NCI-H2171 (cell line): Measurements from ENCODE around the gene SOX9.
A peak's percentile ranks its signal among the peaks of the same experiment; 100 is the strongest.

Experiments used
- DNase-seq: peaks from one replicate; lab custom pipeline; 2025; lab: John Stamatoyannopoulos, UW

The SOX9 gene

DNA sequence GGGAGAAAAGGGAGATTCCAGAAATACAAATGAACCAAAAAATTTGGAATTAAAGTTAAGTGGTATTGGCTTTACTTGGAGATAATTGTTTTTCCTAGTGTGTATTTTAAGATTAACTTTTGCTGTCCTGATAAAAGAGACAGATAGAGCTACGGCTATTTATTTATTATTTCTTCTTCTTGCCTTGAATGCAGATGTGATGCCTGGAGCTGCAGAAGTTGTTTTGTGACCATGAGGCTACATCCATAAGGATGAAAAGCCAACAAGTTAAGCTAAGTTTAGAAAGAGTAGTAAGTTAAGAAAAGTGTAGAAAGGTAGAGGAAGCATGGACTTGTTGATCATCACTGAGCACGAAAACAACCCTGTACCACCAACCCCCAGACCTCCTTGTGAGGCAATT, 41.7 kb downstream of the SOX9 start:
- no peak for DNase-seq

- no peak for DNase-seq
Measured at GRCh38 chr17:72163474-72163873, 42.7 kb downstream of the SOX9 start.

- DNase-seq, result no peak
Measured at GRCh38 chr17:72164158-72164739, 43.4 kb downstream of the SOX9 start.

DNA sequence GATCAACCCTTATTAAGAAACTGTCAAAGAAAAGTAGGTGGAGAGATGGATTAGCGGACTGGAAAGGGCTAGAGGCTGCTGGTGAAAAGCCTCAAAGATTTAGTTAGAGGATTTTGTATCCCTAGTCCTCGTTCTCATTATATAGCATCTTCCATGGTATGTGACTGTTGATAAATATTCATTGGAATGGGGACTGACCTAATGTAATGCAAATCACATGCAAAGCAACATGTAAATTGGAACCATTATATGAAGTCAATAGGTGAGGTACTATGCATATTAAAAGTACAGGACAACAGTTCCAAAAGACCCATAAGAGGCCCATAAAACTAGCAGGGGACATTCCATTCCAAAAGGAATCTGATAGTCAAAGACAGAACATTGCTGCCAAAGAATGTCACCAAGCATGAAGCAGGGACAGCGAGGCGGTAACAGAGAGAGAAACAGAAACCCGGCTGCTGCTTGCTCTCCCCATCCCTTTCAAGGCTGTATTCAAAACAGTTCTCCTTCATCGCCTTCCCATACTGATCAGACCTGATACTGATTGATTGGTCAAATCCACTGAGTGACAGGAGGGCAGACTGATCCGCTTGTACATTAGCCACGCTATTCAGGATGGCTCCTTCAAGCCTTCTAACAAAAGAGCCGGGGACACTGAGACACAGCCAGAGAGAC, 44.5 kb downstream of the SOX9 start:
- DNase-seq, result no peak

DNA sequence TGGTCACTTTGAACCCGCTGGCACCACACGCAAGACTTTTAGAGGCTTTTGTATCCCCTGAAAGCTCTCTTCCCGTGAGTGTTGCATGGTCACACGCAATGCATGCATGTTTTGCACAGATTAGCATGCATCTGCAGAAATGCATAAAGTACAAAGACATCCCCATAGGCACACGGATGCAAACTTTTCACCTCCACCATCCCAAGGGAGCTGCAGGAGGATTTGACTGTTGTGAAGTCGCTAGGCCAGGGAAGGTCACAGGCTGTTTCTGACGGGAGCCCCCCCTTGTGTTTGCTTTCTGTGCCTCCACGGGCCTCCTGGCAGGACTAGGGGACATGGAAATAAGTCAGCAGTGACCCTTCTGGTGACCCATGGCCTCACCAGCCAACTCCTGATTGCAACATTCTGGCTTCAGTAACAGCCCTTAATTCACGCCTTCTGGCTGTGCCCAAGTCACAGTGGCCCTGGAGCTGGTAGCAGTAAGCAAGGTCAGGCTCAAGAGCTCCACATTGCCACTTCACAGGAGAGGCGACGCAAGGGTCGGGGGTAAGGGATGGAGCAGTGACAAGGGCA, 45.1 kb downstream of the SOX9 start:
- no peak for DNase-seq

GRCh38 chr17:72167593-72167992, 46.8 kb downstream of the SOX9 start:
- DNase-seq, result no peak

GRCh38 chr17:72169823-72170222, 49.0 kb downstream of the SOX9 start:
- DNase-seq, result no peak

- DNase-seq, result no peak
Measured at GRCh38 chr17:72171703-72172667, 51.2 kb downstream of the SOX9 start.

GRCh38 chr17:72173499-72174116, 52.8 kb downstream of the SOX9 start:
- peak; percentile 65 for DNase-seq

- no peak for DNase-seq
Measured at GRCh38 chr17:72175263-72175662, 54.4 kb downstream of the SOX9 start.
